GM23338 (cell line): ENCODE data around the gene EPSTI1. TPM values are rescaled to one million over a fixed set of nuclear protein-coding genes. Genes with fewer than 3 reads are reported as not detected.
A peak's percentile ranks its signal among the peaks of the same experiment; 100 is the strongest.

Source experiments
- ATAC-seq: fragments of 200-7000 bp; cut with Tn5 transposase; 3 replicates; pipeline ENCODE4 v1.9.1; 2020
- DNase-seq: peaks from one replicate; pipeline ENCODE4 v3.0.0-alpha.2; 2015; ENCODE audit warnings: low spot score
- H2AFZ ChIP-seq: fragments of 200-600 bp; sonication (generic); 2 replicates; pipeline ENCODE4 v1.8.0; 2016; ENCODE audit warnings: antibody characterized with exemption, mild to moderate bottlenecking, moderate library complexity
- H3F3A ChIP-seq: fragments of 200-600 bp; sonication (generic); replicated peaks from 2 replicates; pipeline ENCODE4 v1.8.0; 2017; ENCODE audit warnings: antibody characterized with exemption, mixed run types, low read depth
- H3K27ac ChIP-seq: fragments of 200-600 bp; sonication (generic); 2 replicates; pipeline ENCODE4 v1.6.1; 2016; ENCODE audit warnings: low read depth
- H3K27me3 ChIP-seq: fragments of 200-600 bp; sonication (generic); 2 replicates; pipeline ENCODE4 v1.8.0; 2016; ENCODE audit warnings: mild to moderate bottlenecking, mixed run types, moderate library complexity; ENCODE audit not compliant: insufficient read depth
- H3K36me3 ChIP-seq: fragments of 200-600 bp; sonication (generic); 2 replicates; pipeline ENCODE4 v1.8.0; 2016; ENCODE audit warnings: mild to moderate bottlenecking; ENCODE audit not compliant: insufficient read depth
- H3K4me1 ChIP-seq: fragments of 200-600 bp; sonication (generic); 2 replicates; pipeline ENCODE4 v1.8.0; 2016; ENCODE audit warnings: mild to moderate bottlenecking, moderate library complexity; ENCODE audit not compliant: insufficient read depth
- H3K4me2 ChIP-seq: fragments of 200-600 bp; sonication (generic); 2 replicates; pipeline ENCODE4 v1.7.1; 2017; ENCODE audit warnings: mixed run types
- H3K4me3 ChIP-seq: fragments of 200-600 bp; sonication (generic); 2 replicates; pipeline ENCODE4 v1.6.1; 2016; ENCODE audit warnings: mixed run types
- H3K79me2 ChIP-seq: fragments of 200-600 bp; sonication (generic); replicated peaks from 2 replicates; pipeline ENCODE4 v1.8.0; 2017; ENCODE audit warnings: mild to moderate bottlenecking; ENCODE audit not compliant: insufficient read depth
- H3K9me2 ChIP-seq: fragments of 200-600 bp; sonication (generic); 2 replicates; pipeline ENCODE4 v1.8.0; 2017; ENCODE audit not compliant: insufficient read depth
- H4K20me1 ChIP-seq: fragments of 200-600 bp; sonication (generic); replicated peaks from 2 replicates; pipeline ENCODE4 v1.8.0; 2017; ENCODE audit warnings: mild to moderate bottlenecking; ENCODE audit not compliant: insufficient read depth
- H3K27ac Mint-ChIP-seq: 2 replicates; pipeline ENCODE4 v1.8.0; 2020; ENCODE audit warnings: inconsistent platforms, mild to moderate bottlenecking, moderate library complexity, mixed read lengths
- H3K27me3 Mint-ChIP-seq: 3 replicates; pipeline ENCODE4 v1.8.0; 2022; ENCODE audit warnings: low read depth, mild to moderate bottlenecking, moderate library complexity, mixed read lengths, inconsistent platforms; ENCODE audit not compliant: insufficient read depth, poor library complexity
- H3K36me3 Mint-ChIP-seq: 3 replicates; pipeline ENCODE4 v1.8.0; 2021; ENCODE audit warnings: low read depth, mild to moderate bottlenecking, inconsistent platforms, moderate library complexity, mixed read lengths
- H3K4me1 Mint-ChIP-seq: 3 replicates; pipeline ENCODE4 v1.8.0; 2020; ENCODE audit warnings: mild to moderate bottlenecking, inconsistent platforms, mixed read lengths
- H3K4me3 Mint-ChIP-seq: 3 replicates; pipeline ENCODE4 v1.8.0; 2021; ENCODE audit warnings: moderate library complexity, mild to moderate bottlenecking, inconsistent platforms, mixed read lengths
- H3K9me3 Mint-ChIP-seq: 3 replicates; pipeline ENCODE4 v1.8.0; 2020; ENCODE audit warnings: moderate library complexity, mild to moderate bottlenecking, inconsistent platforms, mixed read lengths
- CTCF ChIP-seq, 2 experiments: fragments of 200-600 bp in 1 of 2; sonication (generic) in 1 of 2; conservative IDR thresholded peaks; 2 replicates each; pipeline versions ENCODE4 v1.5.1 to v1.6.1; 2016 to 2017; ENCODE audit warnings: antibody characterized with exemption in 2 of 2, low read depth in 2 of 2, mild to moderate bottlenecking in 2 of 2, moderate library complexity in 1 of 2
- JUNB ChIP-seq: IDR thresholded peaks from one replicate; pipeline ENCODE4 v1.6.1; 2016; ENCODE audit warnings: antibody characterized with exemption; ENCODE audit not compliant: unreplicated experiment
- NANOG ChIP-seq: IDR thresholded peaks from 2 replicates; pipeline ENCODE4 v1.6.1; 2016; ENCODE audit warnings: antibody characterized with exemption, borderline replicate concordance
- POLR2AphosphoS5 ChIP-seq: IDR thresholded peaks from 2 replicates; pipeline ENCODE4 v1.6.1; 2016; ENCODE audit warnings: antibody characterized with exemption, low read depth
- STAT1 ChIP-seq: IDR thresholded peaks from one replicate; pipeline ENCODE4 v1.6.1; 2016; ENCODE audit warnings: antibody characterized with exemption; ENCODE audit not compliant: unreplicated experiment
- ZNF114 ChIP-seq: fragments of 250-450 bp; sonication (Bioruptor Pico); IDR thresholded peaks from 2 replicates; pipeline ENCODE4 v1.5.0; 2020; ENCODE audit warnings: mild to moderate bottlenecking, moderate library complexity
- ZNF331 ChIP-seq: fragments of 250-450 bp; sonication (Bioruptor Pico); IDR thresholded peaks from 2 replicates; pipeline ENCODE4 v1.5.0; 2020; ENCODE audit warnings: low read depth, mild to moderate bottlenecking, moderate library complexity
- polyA plus RNA-seq: library from polyadenylated mRNA; unstranded; fragments of >200 nt; fragmentation: Nextera tagmentation; extraction: Ambion mirVana; gene quantifications from 2 replicates; pipeline ENCODE4 v1.2.1, GENCODE V29; 2016
- total RNA-seq: library from RNA; depleted of rRNA; stranded (reverse); fragments of >200 nt; shearing (Covaris generic); gene quantifications from 2 replicates; pipeline ENCODE4 v1.2.3, GENCODE V29; 2014

EPSTI1 gene
- total and polyA plus RNA-seq, 2 experiments from 2014 or later: 0.10 to 0.68 TPM

DNA sequence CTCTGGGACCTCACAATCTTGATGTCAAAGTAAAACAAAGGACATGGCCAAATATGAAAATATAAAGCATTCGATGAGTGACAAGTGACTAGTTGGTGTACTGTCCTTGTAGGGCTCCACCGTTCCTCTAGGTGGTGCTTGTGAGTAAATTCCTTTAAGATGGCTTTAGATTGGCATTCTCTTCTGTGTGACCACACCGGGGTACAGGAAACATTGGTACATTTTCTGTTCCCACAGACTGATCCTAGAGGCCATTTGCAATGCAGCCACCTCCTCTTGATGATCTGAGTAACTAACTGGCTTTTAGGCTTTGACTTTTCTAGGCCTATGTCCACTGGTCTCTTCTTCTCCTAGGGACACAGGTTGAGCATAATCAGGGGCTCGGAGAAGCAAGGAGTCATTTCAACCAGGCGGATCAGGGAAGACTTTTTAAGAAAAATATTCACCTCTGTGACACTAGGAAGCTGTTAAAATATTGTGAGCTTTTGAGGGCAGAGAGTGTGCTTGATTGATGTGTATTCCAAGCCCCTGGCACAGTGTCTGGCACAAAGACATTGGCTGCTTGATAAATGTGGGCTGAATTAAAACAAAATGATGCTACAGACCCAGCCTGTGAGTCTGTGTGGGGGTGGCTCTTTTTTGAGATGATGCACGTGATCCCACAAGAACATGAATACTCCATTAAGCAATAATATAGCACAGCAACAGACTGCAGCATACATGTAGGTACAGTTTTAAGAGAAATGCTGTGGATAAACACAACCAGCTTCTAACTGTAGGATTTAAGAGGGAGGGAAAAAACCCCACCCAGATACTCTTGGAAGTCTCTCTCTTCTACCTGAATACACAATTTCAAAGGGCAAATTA lies 21.0 kb downstream of the EPSTI1 start:
- TF ChIP-seq CTCF (conservative IDR thresholded peaks at IDR 0.05; ENCODE audit: low read depth in 2 of 2) (peak; percentile 75 to 84), STAT1 (no peak)
- Histone ChIP-seq H3K4me3 (no peak overlapping the region), H3K79me2 (no peaks in the 10 kb centered on the region), H3K4me1 (peaks cover 16% of the 10 kb centered on the region), H3K27ac (no peak overlapping the region), H2AFZ (no peak overlapping the region), H3F3A (no peaks in the 10 kb centered on the region), H3K27me3 (no peaks in the 10 kb centered on the region), H4K20me1 (no peaks in the 10 kb centered on the region), H3K9me2 (no peaks in the 10 kb centered on the region), H3K4me2 (no peak overlapping the region), H3K36me3 (no peaks in the 10 kb centered on the region)
- H3K36me3 Mint-ChIP-seq: no peaks in the 10 kb centered on the region
- peaks cover 41% of the 10 kb centered on the region for H3K4me1 Mint-ChIP-seq
- no peak overlapping the region for H3K4me3 Mint-ChIP-seq
- peak; percentile 86 for DNase-seq
- peak; percentile 69 for ATAC-seq
- H3K27ac Mint-ChIP-seq: peak overlapping the region; percentile 72; the same call in 1 of the 2 replicates
- H3K9me3 Mint-ChIP-seq: no peaks in the 10 kb centered on the region
- H3K27me3 Mint-ChIP-seq: peaks cover 4% of the 10 kb centered on the region

- Histone ChIP-seq H3K9me2 (no peaks in the 10 kb centered on the region), H3K27ac (no peak overlapping the region), H3K4me1 (peaks cover 17% of the 10 kb centered on the region), H3K4me3 (no peak overlapping the region), H2AFZ (no peak overlapping the region), H3K27me3 (no peaks in the 10 kb centered on the region), H3K36me3 (no peaks in the 10 kb centered on the region), H3F3A (no peaks in the 10 kb centered on the region), H4K20me1 (no peaks in the 10 kb centered on the region), H3K4me2 (no peak overlapping the region), H3K79me2 (no peaks in the 10 kb centered on the region)
- H3K27me3 Mint-ChIP-seq: peaks cover 4% of the 10 kb centered on the region
- H3K4me1 Mint-ChIP-seq: peaks cover 48% of the 10 kb centered on the region
- H3K27ac Mint-ChIP-seq: no peak overlapping the region; the same call in 1 of the 2 replicates
- DNase-seq: peak; percentile 93
- no peaks in the 10 kb centered on the region for H3K36me3 Mint-ChIP-seq
- TF ChIP-seq POLR2AphosphoS5 (no peak), NANOG (no peak), CTCF (conservative IDR thresholded peaks at IDR 0.05; ENCODE audit: low read depth in 2 of 2) (peak; percentile 82 to 85), ZNF331 (CRISPR knock-in tag) (no peak), ZNF114 (CRISPR knock-in tag) (no peak), JUNB (no peak)
- H3K4me3 Mint-ChIP-seq: no peak overlapping the region
- no peaks in the 10 kb centered on the region for H3K9me3 Mint-ChIP-seq
- peak; percentile 88 for ATAC-seq
Observed at GRCh38 chr13:42969565-42970172, 22.4 kb downstream of the EPSTI1 start.
